Measurements from ENCODE around the gene CRADD.

CRADD gene

DNA sequence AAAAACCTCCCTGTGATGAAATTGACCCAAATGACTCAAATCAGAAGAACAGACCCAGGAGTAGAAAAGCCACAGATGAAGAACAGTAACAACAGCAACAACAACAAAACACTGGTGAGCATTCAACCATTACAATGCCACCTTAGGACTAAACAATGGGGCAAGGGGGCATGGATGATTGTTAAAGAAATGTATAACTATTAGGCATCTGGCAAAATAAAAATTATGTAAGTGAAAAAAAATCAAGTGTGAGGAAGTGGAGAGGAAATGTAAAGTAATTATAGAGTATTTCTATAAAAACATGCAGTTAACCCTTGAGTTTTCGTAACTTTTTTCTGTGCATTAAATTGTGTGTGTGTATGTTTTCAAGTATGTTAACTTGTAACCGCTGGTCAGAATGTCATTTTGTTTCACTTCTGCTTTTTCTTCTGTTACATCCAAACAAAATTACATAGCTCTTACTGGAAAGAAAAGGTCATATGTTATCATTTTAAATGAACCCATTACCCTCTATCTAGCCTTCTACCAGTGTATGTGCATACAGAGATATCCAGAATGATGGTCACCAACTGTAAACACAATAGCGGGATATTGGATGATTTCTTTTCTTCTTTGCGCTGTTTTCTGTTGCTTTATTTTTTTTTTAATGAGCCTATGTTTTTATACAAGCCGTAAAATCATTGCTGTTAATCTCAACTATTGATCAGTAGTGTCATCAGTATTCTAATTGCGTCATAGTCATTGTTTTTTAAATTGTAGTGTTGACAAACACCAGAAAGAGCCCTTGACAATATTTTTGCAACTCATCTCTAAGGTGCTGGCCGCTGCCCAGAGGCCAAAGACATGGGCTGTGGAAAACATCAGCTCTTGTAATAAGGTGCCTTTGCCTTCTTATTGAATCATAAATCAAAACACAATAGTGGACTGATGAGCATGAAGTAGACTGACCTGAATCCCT lies 170.6 kb downstream of the CRADD start:
- TF ChIP-seq YY1 (IDR thresholded peaks at IDR 0.05; ENCODE audit: low read depth): no peak

DNA sequence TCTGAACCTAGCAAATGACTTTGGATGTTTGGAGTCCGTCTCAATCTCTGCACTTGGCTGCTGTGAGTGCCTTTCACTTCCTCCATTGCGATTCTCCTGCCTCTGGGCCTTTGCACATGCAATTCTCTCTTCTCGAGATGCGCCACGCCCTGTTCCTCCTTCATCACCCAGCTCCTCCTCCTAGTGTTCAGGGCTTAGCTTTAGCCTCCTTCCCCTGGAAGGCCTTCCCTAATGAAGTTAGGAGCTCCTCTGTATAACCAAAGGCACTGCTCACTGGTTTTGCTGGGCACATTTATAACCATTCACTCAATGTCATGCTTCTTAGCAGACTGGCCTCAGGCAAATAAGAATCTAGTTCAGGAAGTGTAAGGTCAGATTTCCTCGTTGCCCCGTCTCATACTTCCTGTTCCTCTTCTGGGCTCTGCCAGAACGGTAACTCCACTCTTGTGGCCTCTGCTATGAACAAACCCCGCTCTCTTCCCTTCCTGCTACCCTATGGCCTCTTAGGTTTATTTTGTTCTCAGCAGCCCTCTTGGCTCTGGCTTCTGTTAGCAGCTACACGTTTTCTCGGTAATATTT lies 171.4 kb downstream of the CRADD start:
- no peak for TF ChIP-seq NFIC (IDR thresholded peaks at IDR 0.05)
- TF ChIP-seq, protein P1, sequence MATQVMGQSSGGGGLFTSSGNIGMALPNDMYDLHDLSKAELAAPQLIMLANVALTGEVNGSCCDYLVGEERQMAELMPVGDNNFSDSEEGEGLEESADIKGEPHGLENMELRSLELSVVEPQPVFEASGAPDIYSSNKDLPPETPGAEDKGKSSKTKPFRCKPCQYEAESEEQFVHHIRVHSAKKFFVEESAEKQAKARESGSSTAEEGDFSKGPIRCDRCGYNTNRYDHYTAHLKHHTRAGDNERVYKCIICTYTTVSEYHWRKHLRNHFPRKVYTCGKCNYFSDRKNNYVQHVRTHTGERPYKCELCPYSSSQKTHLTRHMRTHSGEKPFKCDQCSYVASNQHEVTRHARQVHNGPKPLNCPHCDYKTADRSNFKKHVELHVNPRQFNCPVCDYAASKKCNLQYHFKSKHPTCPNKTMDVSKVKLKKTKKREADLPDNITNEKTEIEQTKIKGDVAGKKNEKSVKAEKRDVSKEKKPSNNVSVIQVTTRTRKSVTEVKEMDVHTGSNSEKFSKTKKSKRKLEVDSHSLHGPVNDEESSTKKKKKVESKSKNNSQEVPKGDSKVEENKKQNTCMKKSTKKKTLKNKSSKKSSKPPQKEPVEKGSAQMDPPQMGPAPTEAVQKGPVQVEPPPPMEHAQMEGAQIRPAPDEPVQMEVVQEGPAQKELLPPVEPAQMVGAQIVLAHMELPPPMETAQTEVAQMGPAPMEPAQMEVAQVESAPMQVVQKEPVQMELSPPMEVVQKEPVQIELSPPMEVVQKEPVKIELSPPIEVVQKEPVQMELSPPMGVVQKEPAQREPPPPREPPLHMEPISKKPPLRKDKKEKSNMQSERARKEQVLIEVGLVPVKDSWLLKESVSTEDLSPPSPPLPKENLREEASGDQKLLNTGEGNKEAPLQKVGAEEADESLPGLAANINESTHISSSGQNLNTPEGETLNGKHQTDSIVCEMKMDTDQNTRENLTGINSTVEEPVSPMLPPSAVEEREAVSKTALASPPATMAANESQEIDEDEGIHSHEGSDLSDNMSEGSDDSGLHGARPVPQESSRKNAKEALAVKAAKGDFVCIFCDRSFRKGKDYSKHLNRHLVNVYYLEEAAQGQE (IDR thresholded peaks at IDR 0.05; ENCODE audit: low read depth): no peak
- TF ChIP-seq, protein P2, sequence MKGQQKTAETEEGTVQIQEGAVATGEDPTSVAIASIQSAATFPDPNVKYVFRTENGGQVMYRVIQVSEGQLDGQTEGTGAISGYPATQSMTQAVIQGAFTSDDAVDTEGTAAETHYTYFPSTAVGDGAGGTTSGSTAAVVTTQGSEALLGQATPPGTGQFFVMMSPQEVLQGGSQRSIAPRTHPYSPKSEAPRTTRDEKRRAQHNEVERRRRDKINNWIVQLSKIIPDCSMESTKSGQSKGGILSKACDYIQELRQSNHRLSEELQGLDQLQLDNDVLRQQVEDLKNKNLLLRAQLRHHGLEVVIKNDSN (IDR thresholded peaks at IDR 0.05): no peak
- no peak for TF ChIP-seq EGR1 (IDR thresholded peaks at IDR 0.05)
- TF ChIP-seq CEBPB (IDR thresholded peaks at IDR 0.05): no peak
- TF ChIP-seq CREB1 (IDR thresholded peaks at IDR 0.05; ENCODE audit: low read depth): no peak
- TF ChIP-seq FOXM1 (IDR thresholded peaks at IDR 0.05; ENCODE audit: borderline replicate concordance, low read depth): no peak
- no peak for TF ChIP-seq TAF1 (IDR thresholded peaks at IDR 0.05; ENCODE audit: low read depth)
- TF ChIP-seq RAD21 (IDR thresholded peaks at IDR 0.05; ENCODE audit: low read depth): no peak
- no peak for TF ChIP-seq YY1 (IDR thresholded peaks at IDR 0.05; ENCODE audit: low read depth)
- no peak for TF ChIP-seq EP300 (IDR thresholded peaks at IDR 0.05; ENCODE audit: borderline replicate concordance)
- TF ChIP-seq TEAD4 (IDR thresholded peaks at IDR 0.05): no peak
- no peak for TF ChIP-seq ZBTB7A (IDR thresholded peaks at IDR 0.05; ENCODE audit: low read depth)
- TF ChIP-seq, protein P3, sequence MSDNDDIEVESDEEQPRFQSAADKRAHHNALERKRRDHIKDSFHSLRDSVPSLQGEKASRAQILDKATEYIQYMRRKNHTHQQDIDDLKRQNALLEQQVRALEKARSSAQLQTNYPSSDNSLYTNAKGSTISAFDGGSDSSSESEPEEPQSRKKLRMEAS (IDR thresholded peaks at IDR 0.05): no peak
- TF ChIP-seq TCF12 (IDR thresholded peaks at IDR 0.05; ENCODE audit: low read depth): no peak

DNA sequence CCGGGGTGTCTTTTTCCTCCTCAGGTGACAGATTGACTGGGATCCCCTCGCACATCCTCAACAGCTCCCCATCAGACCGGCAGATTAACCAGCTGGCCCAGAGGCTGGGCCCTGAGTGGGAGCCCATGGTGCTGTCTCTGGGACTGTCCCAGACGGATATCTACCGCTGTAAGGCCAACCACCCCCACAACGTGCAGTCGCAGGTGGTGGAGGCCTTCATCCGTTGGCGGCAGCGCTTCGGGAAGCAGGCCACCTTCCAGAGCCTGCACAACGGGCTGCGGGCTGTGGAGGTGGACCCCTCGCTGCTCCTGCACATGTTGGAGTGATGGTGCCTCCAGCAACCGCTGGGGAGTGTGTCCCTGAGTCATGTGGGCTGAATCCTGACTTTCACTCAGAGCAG lies 172.8 kb downstream of the CRADD start:
- TF ChIP-seq CEBPB (IDR thresholded peaks at IDR 0.05): no peak
- TF ChIP-seq FOXM1 (IDR thresholded peaks at IDR 0.05; ENCODE audit: borderline replicate concordance, low read depth): no peak

DNA sequence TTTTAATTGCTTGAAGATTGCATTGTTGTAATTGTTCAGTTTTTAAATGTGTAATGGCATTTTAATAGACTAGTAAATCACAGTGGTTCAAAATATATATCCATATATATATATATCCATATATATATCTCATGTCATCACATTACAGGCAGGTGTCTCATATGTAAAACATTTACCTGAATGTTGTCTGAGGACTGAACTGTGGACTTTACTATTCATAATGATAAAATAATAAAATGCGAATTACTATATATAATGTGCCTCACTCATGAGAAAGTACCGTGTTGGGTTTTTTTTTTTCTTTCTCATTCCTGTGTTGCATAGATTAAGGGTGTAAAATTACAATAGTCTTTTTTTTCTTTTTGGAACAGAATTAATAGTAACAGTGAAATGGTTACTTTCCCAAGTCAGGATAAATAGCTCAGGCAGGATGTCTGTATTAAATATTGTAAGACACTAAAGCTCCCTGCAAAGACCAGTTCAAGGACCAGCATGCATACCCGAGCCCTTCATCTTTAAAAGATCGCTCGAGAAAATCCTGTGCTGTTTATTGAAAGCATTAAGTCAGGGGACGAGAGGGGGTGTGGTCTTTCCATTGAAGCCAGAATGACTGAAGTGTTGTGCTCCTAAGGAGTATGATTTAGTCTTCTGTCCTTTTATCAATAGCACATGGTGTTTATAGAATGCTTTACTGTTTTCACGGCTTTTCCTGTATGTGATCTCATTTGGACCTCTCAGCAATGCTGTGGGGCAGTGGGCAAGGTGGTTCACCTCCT lies 173.5 kb downstream of the CRADD start:
- TF ChIP-seq CEBPB (IDR thresholded peaks at IDR 0.05) (no peak), TCF12 (IDR thresholded peaks at IDR 0.05; ENCODE audit: low read depth) (no peak)
- TF ChIP-seq, protein P3 (IDR thresholded peaks at IDR 0.05): no peak
- TF ChIP-seq, protein P2 (IDR thresholded peaks at IDR 0.05): no peak

DNA sequence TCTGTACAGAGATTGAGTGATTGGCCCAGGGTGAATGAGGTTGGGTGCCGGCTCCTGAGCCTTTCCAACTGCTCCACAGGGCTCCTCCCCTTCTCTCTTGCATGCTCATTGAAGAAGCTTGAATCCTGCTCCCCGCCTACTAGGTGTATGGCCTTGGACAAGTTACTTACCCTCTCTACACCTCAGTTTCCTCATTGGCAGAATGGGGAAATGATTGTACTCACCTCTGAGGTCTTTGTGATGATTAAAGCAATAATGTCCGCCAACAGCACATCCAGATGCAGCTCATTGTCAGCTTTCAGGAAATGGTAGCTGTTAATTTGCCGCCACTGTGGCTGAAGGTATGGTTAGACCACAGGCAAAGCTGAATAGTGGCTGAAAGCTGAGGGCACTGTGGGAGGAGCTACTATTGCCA lies 174.1 kb downstream of the CRADD start:
- TF ChIP-seq TEAD4 (IDR thresholded peaks at IDR 0.05) (no peak), NFIC (IDR thresholded peaks at IDR 0.05) (no peak), CREB1 (IDR thresholded peaks at IDR 0.05; ENCODE audit: low read depth) (no peak), RAD21 (IDR thresholded peaks at IDR 0.05; ENCODE audit: low read depth) (no peak), TAF1 (IDR thresholded peaks at IDR 0.05; ENCODE audit: low read depth) (no peak), EP300 (IDR thresholded peaks at IDR 0.05; ENCODE audit: borderline replicate concordance) (no peak), CEBPB (IDR thresholded peaks at IDR 0.05) (no peak), ZBTB7A (IDR thresholded peaks at IDR 0.05; ENCODE audit: low read depth) (no peak), YY1 (IDR thresholded peaks at IDR 0.05; ENCODE audit: low read depth) (no peak), TCF12 (IDR thresholded peaks at IDR 0.05; ENCODE audit: low read depth) (no peak), FOXM1 (IDR thresholded peaks at IDR 0.05; ENCODE audit: borderline replicate concordance, low read depth) (no peak), EGR1 (IDR thresholded peaks at IDR 0.05) (no peak)
- TF ChIP-seq, protein P1 (IDR thresholded peaks at IDR 0.05; ENCODE audit: low read depth): no peak
- TF ChIP-seq, protein P2 (IDR thresholded peaks at IDR 0.05): no peak
